HG03442 (cell line): Measurements from ENCODE around the gene CLPTM1L.
A peak's percentile ranks its signal among the peaks of the same experiment; 100 is the strongest.

Experiments
- ATAC-seq: cut with Tn5 transposase; IDR thresholded peaks from one replicate; pipeline ENCODE4 v1.9.1; 2021; ENCODE audit warnings: mild to moderate bottlenecking, moderate library complexity; ENCODE audit not compliant: unreplicated experiment

The CLPTM1L gene

GRCh38 chr5:1317921-1318565 is 26.9 kb downstream of the CLPTM1L start:
- ATAC-seq = no peak

GRCh38 chr5:1316588-1317340 is 28.1 kb downstream of the CLPTM1L start:
- no peak for ATAC-seq

- peak; percentile 52 for ATAC-seq
Measured at GRCh38 chr5:1315709-1316587, 29.0 kb downstream of the CLPTM1L start.

- ATAC-seq = no peak
Measured at GRCh38 chr5:1315018-1315708, 29.7 kb downstream of the CLPTM1L start.

- ATAC-seq = no peak
Measured at GRCh38 chr5:1314564-1314982, 30.3 kb downstream of the CLPTM1L start.

GRCh38 chr5:1312993-1313833 is 31.7 kb downstream of the CLPTM1L start:
- peak; percentile 70 for ATAC-seq

GRCh38 chr5:1312206-1312605 is 32.7 kb downstream of the CLPTM1L start:
- no peak for ATAC-seq

- no peak for ATAC-seq
Measured at GRCh38 chr5:1311439-1312055, 33.4 kb downstream of the CLPTM1L start.

- no peak for ATAC-seq
Measured at GRCh38 chr5:1310118-1310517, 34.8 kb downstream of the CLPTM1L start.

- no peak for ATAC-seq
Measured at GRCh38 chr5:1304033-1304432, 40.9 kb downstream of the CLPTM1L start.

- no peak for ATAC-seq
Measured at GRCh38 chr5:1302258-1302657, 42.6 kb downstream of the CLPTM1L start.

GRCh38 chr5:1300581-1301083 is 44.3 kb downstream of the CLPTM1L start:
- no peak for ATAC-seq

GRCh38 chr5:1299961-1300360 is 44.9 kb downstream of the CLPTM1L start:
- no peak for ATAC-seq

GRCh38 chr5:1299511-1299850 is 45.4 kb downstream of the CLPTM1L start:
- no peak for ATAC-seq

- no peak for ATAC-seq
Measured at GRCh38 chr5:1298723-1299510, 46.0 kb downstream of the CLPTM1L start.

- ATAC-seq = no peak
Measured at GRCh38 chr5:1298067-1298551, 46.8 kb downstream of the CLPTM1L start.

- ATAC-seq = no peak
Measured at GRCh38 chr5:1297243-1297642, 47.7 kb downstream of the CLPTM1L start.

GRCh38 chr5:1295650-1296037 is 49.3 kb downstream of the CLPTM1L start:
- no peak for ATAC-seq
